GM10847 (cell line): ENCODE measurements around the gene ASB1.

Experiments used
- POLR2A ChIP-seq: IDR thresholded peaks from 2 replicates; pipeline ENCODE4 v1.6.1; 2011; ENCODE audit not compliant: insufficient read length; ENCODE audit errors: extremely low read depth

ASB1 gene

DNA sequence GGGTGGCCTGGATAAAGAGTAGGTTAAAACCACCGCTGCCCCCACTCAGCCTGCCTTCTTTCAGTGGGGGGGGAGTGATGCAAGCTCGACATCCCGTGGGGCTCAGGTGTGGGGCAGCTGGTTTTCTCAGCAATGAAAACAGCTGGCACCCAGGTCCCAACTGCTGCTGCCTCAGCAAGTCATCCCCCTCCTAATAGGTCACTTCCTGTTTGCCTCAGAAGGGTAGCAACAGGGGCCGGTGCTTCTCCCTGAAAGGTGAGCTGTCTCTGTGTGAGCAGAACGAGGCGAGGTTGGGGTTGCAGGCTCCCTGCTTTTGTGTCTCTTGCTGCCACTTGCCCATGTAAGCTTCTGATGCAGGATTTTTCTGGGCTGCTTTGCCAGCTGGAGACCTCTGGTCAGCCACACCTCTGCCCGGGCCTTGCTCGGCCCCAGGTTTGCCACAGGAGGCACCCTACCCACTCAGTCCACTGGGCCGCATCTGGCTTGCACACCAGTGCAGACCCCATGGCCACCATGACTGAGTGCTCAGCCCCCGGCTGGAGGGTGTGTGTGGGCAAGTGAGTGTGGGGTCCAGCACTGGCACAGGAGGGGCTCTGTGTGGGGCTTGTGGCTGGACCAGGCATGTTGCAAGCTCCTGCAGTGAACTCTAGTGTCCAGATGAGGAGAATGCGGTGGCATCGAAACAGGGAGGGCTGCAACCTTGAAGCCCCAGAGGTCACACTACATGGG, 11.5 kb upstream of the ASB1 start:
- no peak for TF ChIP-seq POLR2A

DNA sequence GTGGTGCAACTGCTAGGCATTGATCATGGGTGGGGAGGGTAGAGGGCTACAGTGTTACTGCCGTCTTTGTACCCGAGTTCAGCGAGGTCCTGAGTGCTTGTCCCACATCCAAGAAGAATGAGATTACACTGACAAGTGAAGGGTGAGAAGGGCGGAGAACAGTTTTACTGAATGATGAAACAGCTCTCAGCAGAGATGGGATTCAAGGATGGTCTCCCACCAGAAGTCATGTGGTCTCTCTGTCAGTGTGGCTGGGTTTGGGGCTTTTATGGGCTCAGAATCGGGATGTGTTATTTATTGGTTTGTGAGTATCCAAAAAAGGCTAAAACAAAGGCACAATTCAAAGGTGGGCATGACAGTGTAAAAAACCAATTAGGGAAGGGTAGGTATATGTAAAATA, 10.8 kb upstream of the ASB1 start:
- TF ChIP-seq POLR2A, result no peak

GRCh38 chr2:238418196-238418998, 8.3 kb upstream of the ASB1 start:
- no peak for TF ChIP-seq POLR2A

GRCh38 chr2:238418999-238419546, 7.7 kb upstream of the ASB1 start:
- no peak for TF ChIP-seq POLR2A

GRCh38 chr2:238420442-238420841, 6.3 kb upstream of the ASB1 start:
- TF ChIP-seq POLR2A, result no peak

- TF ChIP-seq POLR2A, result no peak
Measured at GRCh38 chr2:238420878-238421694, 5.6 kb upstream of the ASB1 start.

DNA sequence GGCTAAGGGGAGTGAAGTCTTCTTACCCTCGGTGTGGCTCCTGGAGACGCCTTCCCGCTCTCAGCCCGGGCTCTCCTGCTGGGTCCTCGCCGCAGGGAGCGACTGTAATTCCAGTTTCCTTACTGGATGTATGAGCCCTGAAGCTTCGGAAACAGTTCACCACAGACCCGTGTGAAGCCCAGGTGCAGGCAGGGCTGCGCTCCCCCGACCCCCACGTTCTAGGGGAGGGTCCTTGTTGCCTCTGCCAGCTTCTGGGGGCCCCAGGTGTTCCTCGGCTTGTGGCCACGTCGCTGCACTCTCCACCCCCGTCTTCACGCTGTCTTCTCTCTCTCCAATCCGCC, 5.1 kb upstream of the ASB1 start:
- no peak for TF ChIP-seq POLR2A

GRCh38 chr2:238422285-238422684, 4.4 kb upstream of the ASB1 start:
- TF ChIP-seq POLR2A, result no peak

DNA sequence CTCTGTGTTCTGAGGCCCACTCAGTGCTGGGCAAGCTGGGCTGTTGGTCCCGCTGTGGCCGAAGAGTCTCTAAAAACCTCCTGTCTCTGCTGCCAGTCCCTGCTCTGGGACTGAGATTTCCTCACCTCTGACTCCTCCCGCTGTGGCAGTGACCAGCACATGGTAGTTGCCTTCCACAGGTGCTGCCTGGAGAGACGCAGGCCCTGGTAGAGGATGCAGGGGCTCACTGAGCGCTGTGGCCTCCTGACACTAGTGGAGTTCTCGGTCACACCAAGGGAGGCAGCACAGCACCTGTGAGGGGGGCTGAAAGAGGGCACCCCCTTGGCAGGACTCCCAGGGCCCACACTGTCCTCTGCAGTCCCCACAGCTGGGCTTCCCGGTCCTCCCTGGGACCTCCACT, 3.8 kb upstream of the ASB1 start:
- no peak for TF ChIP-seq POLR2A

- TF ChIP-seq POLR2A, result no peak
Measured at GRCh38 chr2:238423561-238424312, 3.0 kb upstream of the ASB1 start.

GRCh38 chr2:238424313-238424700, 2.4 kb upstream of the ASB1 start:
- no peak for TF ChIP-seq POLR2A

GRCh38 chr2:238425505-238425978, 1.2 kb upstream of the ASB1 start:
- no peak for TF ChIP-seq POLR2A

GRCh38 chr2:238425979-238426567, 654 bp upstream of the ASB1 start:
- TF ChIP-seq POLR2A, result no peak

GRCh38 chr2:238427435-238428162, 872 bp downstream of the ASB1 start:
- no peak for TF ChIP-seq POLR2A
